Erythroblast (primary cell): ENCODE data around the gene GBE1.
A peak's percentile ranks its signal among the peaks of the same experiment; 100 is the strongest.

Experiments used
- DNase-seq, 2 experiments: peaks; one replicate each; lab custom pipeline; 2025; lab: John Stamatoyannopoulos, UW
- GATA1 ChIP-seq: IDR thresholded peaks from 2 replicates; pipeline ENCODE4 v1.6.1; 2011; ENCODE audit warnings: low read depth, mild to moderate bottlenecking, control low read depth, low read length, moderate library complexity
- POLR2A ChIP-seq: IDR thresholded peaks from 2 replicates; pipeline ENCODE4 v1.6.1; 2011; ENCODE audit warnings: mild to moderate bottlenecking, low read length

The GBE1 gene

GRCh38 chr3:81651139-81651538, 110.3 kb downstream of the GBE1 start:
- TF ChIP-seq POLR2A (no peak), GATA1 (no peak)

GRCh38 chr3:81650187-81650586, 111.3 kb downstream of the GBE1 start:
- TF ChIP-seq GATA1 (no peak), POLR2A (no peak)
- no peak for DNase-seq

More at GRCh38 chr3:81651139-81651538, 110.3 kb downstream of the GBE1 start:
- DNase-seq: no peak

GRCh38 chr3:81645248-81645647, 116.2 kb downstream of the GBE1 start:
- no peak for DNase-seq
- no peak for TF ChIP-seq POLR2A
- TF ChIP-seq GATA1: no peak

- TF ChIP-seq POLR2A: no peak
- no peak for TF ChIP-seq GATA1
- peak; percentile 27 to 35 for DNase-seq
These were observed 117.7 kb downstream of the GBE1 start for GRCh38 chr3:81643721-81644120.

- no peak for TF ChIP-seq GATA1
- no peak for DNase-seq
These were observed 123.0 kb downstream of the GBE1 start for GRCh38 chr3:81638480-81638879.

GRCh38 chr3:81632659-81633058, 128.8 kb downstream of the GBE1 start:
- no peak for DNase-seq
- TF ChIP-seq POLR2A (no peak), GATA1 (no peak)

- TF ChIP-seq GATA1: no peak
- TF ChIP-seq POLR2A: no peak
- no peak for DNase-seq
These were observed 136.7 kb downstream of the GBE1 start for GRCh38 chr3:81624756-81625155.

- DNase-seq: no peak
- TF ChIP-seq GATA1 (no peak), POLR2A (no peak)
These were observed 139.1 kb downstream of the GBE1 start for GRCh38 chr3:81622395-81622794.

- DNase-seq: no peak
- TF ChIP-seq GATA1 (no peak), POLR2A (no peak)
These were observed 140.2 kb downstream of the GBE1 start for GRCh38 chr3:81621277-81621676.

GRCh38 chr3:81620849-81621248, 140.6 kb downstream of the GBE1 start:
- no peak for TF ChIP-seq POLR2A
- no peak for TF ChIP-seq GATA1
- no peak for DNase-seq

GRCh38 chr3:81612768-81613167, 148.7 kb downstream of the GBE1 start:
- DNase-seq: no peak
- TF ChIP-seq GATA1 (no peak), POLR2A (no peak)

- TF ChIP-seq POLR2A (no peak), GATA1 (no peak)
- DNase-seq: no peak
These were observed 158.7 kb downstream of the GBE1 start for GRCh38 chr3:81602781-81603180.

- TF ChIP-seq GATA1 (no peak), POLR2A (no peak)
These were observed 159.6 kb downstream of the GBE1 start for GRCh38 chr3:81601707-81602305.

GRCh38 chr3:81592101-81592500, 169.3 kb downstream of the GBE1 start:
- TF ChIP-seq POLR2A (no peak), GATA1 (no peak)
- DNase-seq: no peak

More at GRCh38 chr3:81601707-81602305, 159.6 kb downstream of the GBE1 start:
- no peak for DNase-seq

GRCh38 chr3:81585937-81586336, 175.5 kb downstream of the GBE1 start:
- DNase-seq: no peak
- no peak for TF ChIP-seq GATA1
- no peak for TF ChIP-seq POLR2A

- DNase-seq: no peak
- no peak for TF ChIP-seq POLR2A
- no peak for TF ChIP-seq GATA1
These were observed 176.4 kb downstream of the GBE1 start for GRCh38 chr3:81585056-81585455.
